MM.1S (cell line): Measurements from ENCODE around the gene ARHGDIB.
A peak's percentile ranks its signal among the peaks of the same experiment; 100 is the strongest.

Experiments used
- DNase-seq: peaks from one replicate; pipeline ENCODE4 v3.0.0-alpha.2; 2015
- H2AFZ ChIP-seq: fragments of 300-600 bp; sonication (generic); 2 replicates; pipeline ENCODE4 v1.6.0; 2016; ENCODE audit warnings: antibody characterized with exemption, low read length
- H3F3A ChIP-seq: fragments of 300-600 bp; sonication (generic); 2 replicates; pipeline ENCODE4 v1.6.1; 2016; ENCODE audit warnings: mild to moderate bottlenecking, antibody characterized with exemption, low read length, moderate library complexity, mixed read lengths; ENCODE audit not compliant: insufficient read depth
- H3K27ac ChIP-seq: fragments of 300-600 bp; sonication (generic); 2 replicates; pipeline ENCODE4 v1.5.1; 2016; ENCODE audit warnings: mild to moderate bottlenecking, low read length
- H3K27me3 ChIP-seq: fragments of 300-600 bp; sonication (generic); replicated peaks from 2 replicates; pipeline ENCODE4 v1.6.0; 2016; ENCODE audit warnings: low read length; ENCODE audit not compliant: insufficient read depth
- H3K36me3 ChIP-seq: fragments of 300-600 bp; sonication (generic); replicated peaks from 2 replicates; pipeline ENCODE4 v1.6.1; 2016; ENCODE audit warnings: mild to moderate bottlenecking, low read length, mixed read lengths; ENCODE audit not compliant: insufficient read depth
- H3K4me1 ChIP-seq: fragments of 300-600 bp; sonication (generic); 2 replicates; pipeline ENCODE4 v1.6.1; 2016; ENCODE audit warnings: low read length, mixed read lengths
- H3K4me2 ChIP-seq: fragments of 300-600 bp; sonication (generic); 2 replicates; pipeline ENCODE4 v1.6.0; 2016; ENCODE audit warnings: low read depth, low read length
- H3K4me3 ChIP-seq: fragments of 300-600 bp; sonication (generic); 2 replicates; pipeline ENCODE4 v1.5.1; 2016; ENCODE audit warnings: low read length, mixed read lengths
- H3K79me2 ChIP-seq: fragments of 300-600 bp; sonication (generic); 2 replicates; pipeline ENCODE4 v1.6.1; 2016; ENCODE audit warnings: mixed run types, low read length, mixed read lengths
- H3K9ac ChIP-seq: fragments of 300-600 bp; sonication (generic); 2 replicates; pipeline ENCODE4 v1.6.1; 2016; ENCODE audit warnings: low read length, mixed read lengths
- H3K9me2 ChIP-seq: fragments of 300-600 bp; sonication (generic); replicated peaks from 2 replicates; pipeline ENCODE4 v1.6.1; 2016; ENCODE audit warnings: mild to moderate bottlenecking, low read length, mixed read lengths; ENCODE audit not compliant: insufficient read depth
- H3K9me3 ChIP-seq: fragments of 300-600 bp; sonication (generic); replicated peaks from 2 replicates; pipeline ENCODE4 v1.6.1; 2016; ENCODE audit warnings: mild to moderate bottlenecking, low read length, mixed read lengths; ENCODE audit not compliant: insufficient read depth
- H4K20me1 ChIP-seq: fragments of 300-600 bp; sonication (generic); 2 replicates; pipeline ENCODE4 v1.6.1; 2016; ENCODE audit warnings: mild to moderate bottlenecking, low read length, moderate library complexity, mixed read lengths; ENCODE audit not compliant: insufficient read depth
- EZH2 ChIP-seq: fragments of 300-600 bp; sonication (generic); optimal IDR thresholded peaks from 2 replicates; pipeline ENCODE3; 2017; ENCODE audit warnings: low read depth, mild to moderate bottlenecking, antibody characterized with exemption, low read length, mixed read lengths
- EZH2phosphoT487 ChIP-seq: fragments of 300-600 bp; sonication (generic); IDR thresholded peaks from 2 replicates; pipeline ENCODE4 v1.6.1; 2018; ENCODE audit warnings: antibody characterized with exemption, low read length
- TF ChIP-seq, protein P1 (sequence below): fragments of 300-600 bp; sonication (generic); IDR thresholded peaks from 2 replicates; pipeline ENCODE4 v1.5.1; 2016; ENCODE audit warnings: antibody characterized with exemption, low read length, mixed read lengths

The ARHGDIB gene

DNA sequence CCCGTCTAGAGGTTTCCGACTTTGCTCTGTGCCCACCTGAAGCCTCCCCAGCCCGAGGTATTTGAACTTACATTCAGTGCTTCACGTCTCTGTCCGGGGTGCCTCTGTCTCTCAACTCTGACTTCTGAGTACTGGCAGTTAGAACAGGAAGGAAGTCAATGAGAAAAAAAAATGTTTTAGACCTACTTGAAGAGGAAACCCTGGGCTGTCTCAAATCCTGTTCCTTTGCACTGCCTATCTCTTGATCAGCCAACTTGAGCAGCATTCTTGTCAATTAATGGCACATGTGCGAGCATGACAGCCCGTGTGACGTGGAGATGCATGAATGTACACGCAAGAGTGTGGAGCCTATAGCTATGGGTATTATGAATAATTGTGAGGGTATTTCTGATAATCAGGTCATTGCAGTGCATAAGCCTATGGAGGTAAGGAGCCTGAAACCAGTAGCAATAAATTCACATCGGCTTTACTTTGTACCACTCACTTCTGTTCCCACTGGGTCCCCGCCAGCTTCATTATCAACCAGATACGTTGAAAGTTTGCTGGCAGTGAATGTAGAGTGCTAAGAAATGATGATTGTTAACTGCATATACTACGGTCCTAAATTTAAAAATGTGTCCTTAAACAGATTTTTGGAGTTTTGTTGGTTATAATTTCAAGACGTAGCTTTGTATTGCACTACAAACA is at the start of gene ARHGDIB:
TSS of gene ARHGDIB (minus strand) at position 136 of the 687 bp plus-strand sequence. CDS start 10,889 bp downstream, outside the sequence.
- H3K9me3 ChIP-seq: no peaks in the 10 kb centered on the region
- peak within 1 kb of the TSS; percentile 88 for H3K9ac ChIP-seq
- no peaks in the 10 kb centered on the region; the same call in 1 of the 2 replicates for H3K36me3 ChIP-seq
- peak within 1 kb of the TSS; percentile 70 for H2AFZ ChIP-seq
- TF ChIP-seq, protein P1, sequence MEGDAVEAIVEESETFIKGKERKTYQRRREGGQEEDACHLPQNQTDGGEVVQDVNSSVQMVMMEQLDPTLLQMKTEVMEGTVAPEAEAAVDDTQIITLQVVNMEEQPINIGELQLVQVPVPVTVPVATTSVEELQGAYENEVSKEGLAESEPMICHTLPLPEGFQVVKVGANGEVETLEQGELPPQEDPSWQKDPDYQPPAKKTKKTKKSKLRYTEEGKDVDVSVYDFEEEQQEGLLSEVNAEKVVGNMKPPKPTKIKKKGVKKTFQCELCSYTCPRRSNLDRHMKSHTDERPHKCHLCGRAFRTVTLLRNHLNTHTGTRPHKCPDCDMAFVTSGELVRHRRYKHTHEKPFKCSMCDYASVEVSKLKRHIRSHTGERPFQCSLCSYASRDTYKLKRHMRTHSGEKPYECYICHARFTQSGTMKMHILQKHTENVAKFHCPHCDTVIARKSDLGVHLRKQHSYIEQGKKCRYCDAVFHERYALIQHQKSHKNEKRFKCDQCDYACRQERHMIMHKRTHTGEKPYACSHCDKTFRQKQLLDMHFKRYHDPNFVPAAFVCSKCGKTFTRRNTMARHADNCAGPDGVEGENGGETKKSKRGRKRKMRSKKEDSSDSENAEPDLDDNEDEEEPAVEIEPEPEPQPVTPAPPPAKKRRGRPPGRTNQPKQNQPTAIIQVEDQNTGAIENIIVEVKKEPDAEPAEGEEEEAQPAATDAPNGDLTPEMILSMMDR: no peak
- TF ChIP-seq EZH2phosphoT487 (no peak), EZH2 (no peak)
- H3K4me1 ChIP-seq: peaks cover 32% of the 10 kb centered on the region
- H3K4me2 ChIP-seq: peak within 1 kb of the TSS; percentile 95
- peak; percentile 88 for DNase-seq
- H3K27me3 ChIP-seq: no peaks in the 10 kb centered on the region
- H3K27ac ChIP-seq: peak within 1 kb of the TSS; percentile 90
- peaks cover 60% of the 10 kb centered on the region for H3F3A ChIP-seq
- no peaks in the 10 kb centered on the region for H3K9me2 ChIP-seq
- H4K20me1 ChIP-seq: no peaks in the 10 kb centered on the region
- H3K79me2 ChIP-seq: peaks cover 73% of the 10 kb centered on the region
- peak within 1 kb of the TSS; percentile 75 for H3K4me3 ChIP-seq

DNA sequence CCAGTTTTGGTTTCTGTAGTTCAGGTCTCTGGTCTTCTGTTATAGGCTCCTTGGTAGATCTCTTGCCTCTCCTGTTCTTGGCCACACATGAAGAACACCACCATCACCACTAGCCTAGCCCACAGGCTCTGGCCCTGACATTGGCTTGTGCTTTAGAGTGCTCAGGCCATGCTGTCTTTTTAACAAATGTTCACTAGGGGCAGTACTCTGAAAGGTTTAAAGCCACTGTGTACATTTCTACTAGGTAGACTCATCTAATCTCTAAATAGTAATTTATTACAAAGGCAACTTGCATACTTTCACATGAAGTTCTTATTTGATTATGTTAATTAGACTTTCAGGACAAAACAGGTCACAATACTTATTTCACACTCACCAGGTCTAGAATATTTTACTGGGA is 49.8 kb upstream of the ARHGDIB start:
- no peaks in the 10 kb centered on the region for H3K27me3 ChIP-seq
- DNase-seq: peak; percentile 46

DNA sequence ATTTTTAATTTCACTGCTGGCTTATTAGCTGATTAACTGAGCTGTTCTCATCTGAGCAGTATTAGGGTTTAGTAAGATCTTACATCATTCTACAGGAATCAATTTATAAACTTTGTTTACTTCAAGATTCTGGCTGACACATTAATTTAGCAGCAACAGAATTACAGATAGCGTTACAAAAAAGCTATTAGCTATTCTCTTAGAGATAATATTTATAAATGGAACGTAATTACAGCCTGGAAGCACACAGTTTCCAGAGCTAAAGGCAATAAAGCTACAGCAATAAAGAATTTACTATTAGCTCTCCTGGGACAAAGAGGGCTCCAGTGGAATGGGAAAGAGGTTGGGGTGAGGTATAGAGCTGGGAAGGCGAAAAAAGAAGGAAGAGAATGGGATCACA is 46.1 kb upstream of the ARHGDIB start:
- no peak overlapping the region for H2AFZ ChIP-seq
- H3K9ac ChIP-seq: no peak overlapping the region
- no peaks in the 10 kb centered on the region for H3K9me2 ChIP-seq
- H3K27ac ChIP-seq: no peak overlapping the region
- no peak overlapping the region for H3K4me3 ChIP-seq
- no peaks in the 10 kb centered on the region for H3K27me3 ChIP-seq
- H3F3A ChIP-seq: no peaks in the 10 kb centered on the region
- no peaks in the 10 kb centered on the region for H3K36me3 ChIP-seq
- H3K9me3 ChIP-seq: no peaks in the 10 kb centered on the region
- H4K20me1 ChIP-seq: no peaks in the 10 kb centered on the region
- no peak for TF ChIP-seq EZH2phosphoT487
- TF ChIP-seq EZH2: no peak
- TF ChIP-seq, protein P1: no peak
- no peak for DNase-seq
- no peaks in the 10 kb centered on the region for H3K79me2 ChIP-seq
- H3K4me2 ChIP-seq: no peak overlapping the region
- no peaks in the 10 kb centered on the region for H3K4me1 ChIP-seq

More for the DNA sequence above, 49.8 kb upstream of the ARHGDIB start:
- Histone ChIP-seq H3K4me3 (no peak overlapping the region), H3F3A (no peaks in the 10 kb centered on the region), H2AFZ (no peak overlapping the region), H3K4me2 (no peak overlapping the region), H3K4me1 (peaks cover 12% of the 10 kb centered on the region), H3K27ac (no peak overlapping the region), H3K36me3 (no peaks in the 10 kb centered on the region), H3K9me2 (no peaks in the 10 kb centered on the region), H3K9ac (no peak overlapping the region), H4K20me1 (no peaks in the 10 kb centered on the region), H3K9me3 (no peaks in the 10 kb centered on the region), H3K79me2 (no peaks in the 10 kb centered on the region)
- TF ChIP-seq EZH2: no peak
- no peak for TF ChIP-seq EZH2phosphoT487
- TF ChIP-seq, protein P1: peak; percentile 37
